Loucy (cell line): ENCODE data around the gene KLHL2.
A peak's percentile ranks its signal among the peaks of the same experiment; 100 is the strongest.
"Not testable (repeated sequence)": the region's sequence is repeated elsewhere in the genome, so short reads cannot be mapped to it uniquely, and the experiment has no call there.

Experiments
- H2AFZ ChIP-seq: fragments of 200-600 bp; sonication (generic); 2 replicates; pipeline ENCODE4 v1.6.0; 2016; ENCODE audit warnings: antibody characterized with exemption, mild to moderate bottlenecking, low read length, moderate library complexity
- H3F3A ChIP-seq: fragments of 200-600 bp; 2 replicates; pipeline ENCODE4 v1.6.0; 2016; ENCODE audit warnings: antibody characterized with exemption, low read depth, mild to moderate bottlenecking
- H3K27me3 ChIP-seq: fragments of 200-600 bp; sonication (generic); 2 replicates; pipeline ENCODE4 v1.6.1; 2014; ENCODE audit warnings: low read length, mild to moderate bottlenecking; ENCODE audit not compliant: insufficient read depth, poor library complexity, severe bottlenecking
- H3K36me3 ChIP-seq: fragments of 200-600 bp; sonication (generic); 2 replicates; pipeline ENCODE4 v1.6.1; 2016; ENCODE audit warnings: low read length; ENCODE audit not compliant: insufficient read depth
- H3K4me1 ChIP-seq: fragments of 200-600 bp; sonication (generic); 2 replicates; pipeline ENCODE4 v1.5.1; 2014; ENCODE audit warnings: low read length, mild to moderate bottlenecking; ENCODE audit not compliant: insufficient read depth, poor library complexity, severe bottlenecking
- H3K4me2 ChIP-seq: fragments of 200-600 bp; sonication (generic); 2 replicates; pipeline ENCODE4 v1.6.0; 2014; ENCODE audit warnings: antibody characterized with exemption, low read length, low read depth, mild to moderate bottlenecking; ENCODE audit not compliant: poor library complexity, severe bottlenecking
- H3K4me3 ChIP-seq: fragments of 200-600 bp; sonication (generic); 2 replicates; pipeline ENCODE4 v1.5.1; 2014; ENCODE audit warnings: low read length, mild to moderate bottlenecking, mixed read lengths; ENCODE audit not compliant: poor library complexity, severe bottlenecking
- H3K79me2 ChIP-seq: fragments of 200-600 bp; sonication (generic); 2 replicates; pipeline ENCODE4 v1.6.1; 2014; ENCODE audit warnings: low read length; ENCODE audit not compliant: insufficient read depth
- H3K9ac ChIP-seq: fragments of 200-600 bp; sonication (generic); 2 replicates; pipeline ENCODE4 v1.6.0; 2014; ENCODE audit warnings: mild to moderate bottlenecking, low read depth, low read length, moderate library complexity; ENCODE audit not compliant: poor library complexity, severe bottlenecking
- H3K9me2 ChIP-seq: fragments of 200-600 bp; sonication (generic); replicated peaks from 2 replicates; pipeline ENCODE4 v1.6.1; 2016; ENCODE audit warnings: low read depth, low read length, mixed read lengths
- H3K9me3 ChIP-seq: fragments of 200-600 bp; sonication (generic); 2 replicates; pipeline ENCODE4 v1.6.1; 2014; ENCODE audit warnings: mild to moderate bottlenecking, antibody characterized with exemption, low read length, low read depth; ENCODE audit not compliant: insufficient read depth
- H4K20me1 ChIP-seq: fragments of 200-600 bp; sonication (generic); 2 replicates; pipeline ENCODE4 v1.6.0; 2014; ENCODE audit warnings: antibody characterized with exemption, low read length, mild to moderate bottlenecking; ENCODE audit not compliant: insufficient read depth, poor library complexity, severe bottlenecking
- EZH2phosphoT487 ChIP-seq: fragments of 200-600 bp; IDR thresholded peaks from 2 replicates; pipeline ENCODE4 v1.6.1; 2018; ENCODE audit warnings: antibody characterized with exemption, mild to moderate bottlenecking, moderate library complexity, borderline replicate concordance
- TF ChIP-seq, protein P1 (sequence below): fragments of 200-600 bp; sonication (generic); conservative IDR thresholded peaks from 2 replicates; pipeline ENCODE4 v1.5.1; 2014; ENCODE audit warnings: mild to moderate bottlenecking, antibody characterized with exemption, low read length

Gene KLHL2

DNA sequence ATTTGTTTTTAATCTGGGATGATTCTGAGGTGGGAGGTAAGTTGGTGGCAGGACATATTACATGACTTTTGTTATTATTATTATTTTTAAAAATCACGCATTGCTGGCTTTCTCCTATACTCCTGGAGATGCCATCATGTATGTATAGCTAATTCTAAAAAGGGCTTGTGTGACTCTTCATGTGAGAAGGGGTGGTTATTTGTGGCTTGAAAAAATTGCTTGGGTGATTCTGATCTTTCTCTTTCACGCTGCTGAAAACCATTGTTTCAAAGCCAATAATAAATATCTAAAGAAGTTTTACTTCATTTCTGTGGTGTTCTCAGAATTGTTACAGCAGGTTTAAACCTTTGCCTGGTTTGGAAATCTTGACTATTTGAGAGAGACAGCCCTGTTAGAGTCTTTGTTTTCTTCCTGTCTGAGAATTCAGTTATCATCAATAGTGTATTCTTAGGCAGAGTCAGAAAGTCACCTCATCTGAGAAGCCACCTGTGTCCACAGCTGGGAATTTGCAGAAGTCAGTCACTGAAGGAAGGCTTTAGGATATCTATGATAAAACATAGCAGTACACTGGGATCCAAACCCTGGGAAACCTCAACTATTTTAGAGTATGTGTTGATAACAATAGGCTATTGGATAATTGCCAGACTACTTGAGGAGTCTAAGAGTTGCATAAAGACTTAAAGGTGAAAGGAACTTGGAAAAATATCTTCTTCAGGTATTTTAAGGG is 8.6 kb downstream of the KLHL2 start:
- H3K27me3 ChIP-seq, H3K36me3 ChIP-seq, H4K20me1 ChIP-seq, H3K4me1 ChIP-seq, H2AFZ ChIP-seq, H3K9me3 ChIP-seq, H3F3A ChIP-seq, H3K4me3 ChIP-seq, H3K9ac ChIP-seq, H3K9me2 ChIP-seq: not testable (repeated sequence)
- H3K4me2 ChIP-seq, result peak overlapping the region; percentile 31
- peaks cover 51% of the 10 kb centered on the region for H3K79me2 ChIP-seq

DNA sequence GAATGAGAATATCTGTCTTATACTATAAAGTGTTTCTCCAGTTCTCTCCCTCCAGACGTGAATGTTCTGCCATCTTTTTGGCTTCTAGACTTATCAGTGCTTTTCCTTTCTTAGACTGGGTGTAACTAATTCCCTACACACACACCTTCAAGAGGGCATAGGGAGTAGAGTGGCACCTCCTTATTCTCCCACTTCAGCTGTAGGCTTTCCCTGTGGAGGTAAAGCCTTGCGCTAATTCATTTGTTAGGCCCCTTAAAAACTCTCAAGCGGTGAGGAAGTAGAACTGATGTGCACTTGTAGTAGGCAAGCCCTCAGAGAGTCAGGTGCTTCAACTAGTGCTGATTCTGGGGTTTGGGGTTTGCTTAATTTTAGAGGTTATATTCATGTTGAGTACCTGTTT is 10.0 kb downstream of the KLHL2 start:
- H4K20me1 ChIP-seq, result peaks cover 3% of the 10 kb centered on the region
- H3K9me2 ChIP-seq, result no peaks in the 10 kb centered on the region
- no peaks in the 10 kb centered on the region for H3K27me3 ChIP-seq
- no peak overlapping the region for H2AFZ ChIP-seq
- no peaks in the 10 kb centered on the region for H3F3A ChIP-seq
- H3K4me1 ChIP-seq, result peaks cover 9% of the 10 kb centered on the region
- no peak for TF ChIP-seq EZH2phosphoT487
- TF ChIP-seq, protein P1, sequence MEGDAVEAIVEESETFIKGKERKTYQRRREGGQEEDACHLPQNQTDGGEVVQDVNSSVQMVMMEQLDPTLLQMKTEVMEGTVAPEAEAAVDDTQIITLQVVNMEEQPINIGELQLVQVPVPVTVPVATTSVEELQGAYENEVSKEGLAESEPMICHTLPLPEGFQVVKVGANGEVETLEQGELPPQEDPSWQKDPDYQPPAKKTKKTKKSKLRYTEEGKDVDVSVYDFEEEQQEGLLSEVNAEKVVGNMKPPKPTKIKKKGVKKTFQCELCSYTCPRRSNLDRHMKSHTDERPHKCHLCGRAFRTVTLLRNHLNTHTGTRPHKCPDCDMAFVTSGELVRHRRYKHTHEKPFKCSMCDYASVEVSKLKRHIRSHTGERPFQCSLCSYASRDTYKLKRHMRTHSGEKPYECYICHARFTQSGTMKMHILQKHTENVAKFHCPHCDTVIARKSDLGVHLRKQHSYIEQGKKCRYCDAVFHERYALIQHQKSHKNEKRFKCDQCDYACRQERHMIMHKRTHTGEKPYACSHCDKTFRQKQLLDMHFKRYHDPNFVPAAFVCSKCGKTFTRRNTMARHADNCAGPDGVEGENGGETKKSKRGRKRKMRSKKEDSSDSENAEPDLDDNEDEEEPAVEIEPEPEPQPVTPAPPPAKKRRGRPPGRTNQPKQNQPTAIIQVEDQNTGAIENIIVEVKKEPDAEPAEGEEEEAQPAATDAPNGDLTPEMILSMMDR, result no peak
- H3K79me2 ChIP-seq, result peaks cover 42% of the 10 kb centered on the region
- no peak overlapping the region for H3K4me3 ChIP-seq
- no peak overlapping the region for H3K9ac ChIP-seq
- H3K4me2 ChIP-seq, result peak overlapping the region; percentile 4
- H3K36me3 ChIP-seq, result peaks cover 4% of the 10 kb centered on the region; the same call in 1 of the 2 replicates
- H3K9me3 ChIP-seq, result no peaks in the 10 kb centered on the region

DNA sequence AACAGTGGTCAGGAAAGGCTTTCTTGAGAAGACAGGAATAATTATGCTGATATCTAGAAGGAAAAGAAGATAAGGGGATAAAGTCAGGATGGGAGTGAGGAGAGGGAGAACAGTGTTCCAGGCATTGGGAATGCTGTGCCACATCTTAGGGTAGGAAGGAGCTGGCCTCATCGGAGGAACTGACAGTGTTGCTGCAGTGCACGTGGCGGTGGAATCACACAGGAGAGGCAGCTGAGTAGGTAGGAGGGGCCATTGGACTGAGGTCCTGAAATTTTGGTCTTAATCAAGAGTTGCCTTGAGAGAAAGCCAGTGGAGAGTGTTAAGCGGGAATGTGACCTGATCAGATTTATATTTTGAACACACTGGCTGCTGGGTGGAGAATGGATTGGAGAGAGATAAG is 13.9 kb downstream of the KLHL2 start:
- H4K20me1 ChIP-seq, result not testable (repeated sequence)

DNA sequence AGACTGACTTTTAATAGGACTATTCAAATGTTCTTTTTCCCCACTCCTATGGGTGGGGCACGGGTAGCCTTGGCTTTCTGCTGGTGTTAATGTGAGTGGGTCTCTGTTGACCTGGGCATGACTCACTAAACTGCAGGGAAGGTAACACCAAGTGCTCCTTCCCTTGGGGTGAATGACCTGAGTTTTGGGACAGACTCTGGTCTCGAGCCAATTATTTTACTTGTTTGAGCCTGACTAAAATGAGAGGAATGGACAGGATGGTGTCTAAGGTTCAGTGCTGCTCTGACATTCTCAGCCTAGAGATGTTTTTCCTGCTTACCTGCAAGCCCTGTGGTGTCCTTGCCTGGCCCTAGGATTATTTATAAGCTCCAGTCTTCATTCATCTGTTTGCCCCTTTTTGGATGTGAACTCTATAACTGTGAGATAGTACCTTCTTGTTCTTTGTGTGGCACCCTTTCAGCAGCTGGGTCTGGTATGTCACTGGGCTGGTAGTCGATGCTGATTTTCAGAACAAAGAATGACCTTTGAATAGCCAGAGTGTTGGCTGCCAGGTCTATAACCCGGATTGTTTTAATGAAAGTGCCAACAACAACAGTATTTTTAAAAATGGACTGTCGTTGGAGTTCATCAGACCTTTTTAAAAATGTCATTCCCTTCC is 14.8 kb downstream of the KLHL2 start:
- not testable (repeated sequence) for H3K9me3 ChIP-seq, H3K9ac ChIP-seq, H3K36me3 ChIP-seq, H3K27me3 ChIP-seq, H3K4me3 ChIP-seq, H3K9me2 ChIP-seq, H2AFZ ChIP-seq, H4K20me1 ChIP-seq, H3F3A ChIP-seq
- Histone ChIP-seq H3K4me2 (peak overlapping the region; percentile 17), H3K4me1 (peaks cover 13% of the 10 kb centered on the region), H3K79me2 (peaks cover 13% of the 10 kb centered on the region; the same call in 1 of the 2 replicates)

More for the DNA sequence above, 13.9 kb downstream of the KLHL2 start:
- H3K79me2 ChIP-seq, result peaks cover 21% of the 10 kb centered on the region
- H3K4me1 ChIP-seq, result peaks cover 14% of the 10 kb centered on the region
- H3K9me3 ChIP-seq, H3K36me3 ChIP-seq, H3K9me2 ChIP-seq, H3K4me2 ChIP-seq, H3K27me3 ChIP-seq, H3F3A ChIP-seq, H2AFZ ChIP-seq, H3K9ac ChIP-seq, H3K4me3 ChIP-seq: not testable (repeated sequence)
